HEK293T (cell line): Measurements from ENCODE around the gene FBXO34.

Experiments
- ARNT ChIP-seq: fragments of 450-650 bp; IDR thresholded peaks from 2 replicates; pipeline ENCODE4 v1.6.1; 2017; ENCODE audit warnings: mild to moderate bottlenecking
- BHLHE40 ChIP-seq: fragments of 450-650 bp; IDR thresholded peaks from 2 replicates; pipeline ENCODE4 v1.6.1; 2016; ENCODE audit warnings: mild to moderate bottlenecking, moderate library complexity, borderline replicate concordance
- ELF4 ChIP-seq: fragments of 450-650 bp; IDR thresholded peaks from 2 replicates; pipeline ENCODE4 v1.6.1; 2017; ENCODE audit warnings: antibody characterized with exemption
- FOXA1 ChIP-seq: fragments of 450-650 bp; IDR thresholded peaks from 2 replicates; pipeline ENCODE4 v1.6.1; 2016; ENCODE audit warnings: mild to moderate bottlenecking
- FOXK2 ChIP-seq: fragments of 450-650 bp; IDR thresholded peaks from 2 replicates; pipeline ENCODE4 v1.6.1; 2016; ENCODE audit warnings: mild to moderate bottlenecking
- FOXM1 ChIP-seq: fragments of 450-650 bp; IDR thresholded peaks from 2 replicates; pipeline ENCODE4 v1.6.1; 2017; ENCODE audit warnings: mild to moderate bottlenecking, borderline replicate concordance
- HDGF ChIP-seq: fragments of 450-650 bp; IDR thresholded peaks from 2 replicates; pipeline ENCODE4 v1.6.1; 2017; ENCODE audit warnings: antibody characterized with exemption, borderline replicate concordance
- L3MBTL2 ChIP-seq: fragments of 450-650 bp; conservative IDR thresholded peaks from 2 replicates; pipeline ENCODE4 v1.6.1; 2016; ENCODE audit warnings: mild to moderate bottlenecking
- LEF1 ChIP-seq: fragments of 450-650 bp; IDR thresholded peaks from 2 replicates; pipeline ENCODE4 v1.6.1; 2017; ENCODE audit warnings: mild to moderate bottlenecking, borderline replicate concordance
- PKNOX1 ChIP-seq: fragments of 450-650 bp; IDR thresholded peaks from 2 replicates; pipeline ENCODE4 v1.6.1; 2016
- SP1 ChIP-seq: fragments of 450-650 bp; IDR thresholded peaks from 2 replicates; pipeline ENCODE4 v1.6.1; 2017
- SUZ12 ChIP-seq: fragments of 450-650 bp; IDR thresholded peaks from 2 replicates; pipeline ENCODE4 v1.6.1; 2016; ENCODE audit warnings: mild to moderate bottlenecking
- TARDBP ChIP-seq: fragments of 450-650 bp; IDR thresholded peaks from 2 replicates; pipeline ENCODE4 v1.6.1; 2016
- ZNF384 ChIP-seq: fragments of 450-650 bp; IDR thresholded peaks from 2 replicates; pipeline ENCODE4 v1.6.1; 2016

- no peak for TF ChIP-seq FOXA1
- no peak for TF ChIP-seq HDGF
- no peak for TF ChIP-seq BHLHE40
- TF ChIP-seq FOXM1 = no peak
- no peak for TF ChIP-seq L3MBTL2
- TF ChIP-seq LEF1 = no peak
- TF ChIP-seq ARNT = no peak
- TF ChIP-seq TARDBP = no peak
- no peak for TF ChIP-seq PKNOX1
- TF ChIP-seq FOXK2 = no peak
- TF ChIP-seq SUZ12 = no peak
- TF ChIP-seq ZNF384 = no peak
- no peak for TF ChIP-seq ELF4
- TF ChIP-seq SP1 = no peak
Measured at GRCh38 chr14:55223364-55223763, 47.9 kb upstream of the FBXO34 start.
